Measurements from ENCODE around the gene ZC3H10.

DNA sequence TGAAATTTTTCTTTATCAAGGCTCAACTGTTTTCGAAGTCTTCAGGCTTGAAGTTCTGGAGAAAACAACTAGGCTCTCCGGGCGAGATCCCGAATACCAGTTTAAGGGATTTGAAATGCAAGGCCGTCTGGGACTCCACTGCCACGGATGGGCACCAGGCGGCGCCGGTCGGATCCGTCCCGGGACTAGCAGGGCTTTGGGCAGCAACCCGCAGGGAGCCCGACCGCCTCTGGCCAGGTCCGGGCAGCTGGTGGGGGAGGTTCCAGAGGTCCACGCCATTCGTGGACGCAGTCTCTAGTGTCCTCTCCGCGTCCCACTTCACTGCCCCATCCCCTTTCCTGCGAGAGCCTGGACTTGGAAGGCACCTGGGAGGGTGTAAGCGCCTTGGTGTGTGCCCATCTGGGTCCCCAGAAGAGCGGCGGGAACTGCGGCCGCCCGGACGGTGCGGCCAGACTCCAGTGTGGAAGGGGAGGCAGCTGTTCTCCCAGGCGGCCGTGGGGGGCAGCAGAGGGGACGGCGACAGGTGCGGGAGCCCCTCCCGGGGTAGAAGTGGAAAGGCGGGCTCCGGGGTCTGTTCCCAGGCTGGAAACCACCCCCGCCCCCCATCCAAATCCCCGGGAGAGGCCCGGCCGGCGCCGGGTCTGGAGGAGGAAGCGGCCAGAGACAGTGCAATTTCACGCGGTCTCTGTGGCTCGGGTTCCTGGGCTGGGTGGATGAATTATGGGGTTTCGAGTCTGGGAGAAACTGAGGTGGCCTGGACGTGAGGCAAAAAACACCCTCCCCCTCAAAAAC lies 38.9 kb upstream of the ZC3H10 start:
- TF ChIP-seq HDGF (IDR thresholded peaks at IDR 0.05; ENCODE audit: borderline replicate concordance) (no peak), FOXK2 (IDR thresholded peaks at IDR 0.05) (no peak), BHLHE40 (IDR thresholded peaks at IDR 0.05; ENCODE audit: borderline replicate concordance) (no peak)
- TF ChIP-seq, protein P1, sequence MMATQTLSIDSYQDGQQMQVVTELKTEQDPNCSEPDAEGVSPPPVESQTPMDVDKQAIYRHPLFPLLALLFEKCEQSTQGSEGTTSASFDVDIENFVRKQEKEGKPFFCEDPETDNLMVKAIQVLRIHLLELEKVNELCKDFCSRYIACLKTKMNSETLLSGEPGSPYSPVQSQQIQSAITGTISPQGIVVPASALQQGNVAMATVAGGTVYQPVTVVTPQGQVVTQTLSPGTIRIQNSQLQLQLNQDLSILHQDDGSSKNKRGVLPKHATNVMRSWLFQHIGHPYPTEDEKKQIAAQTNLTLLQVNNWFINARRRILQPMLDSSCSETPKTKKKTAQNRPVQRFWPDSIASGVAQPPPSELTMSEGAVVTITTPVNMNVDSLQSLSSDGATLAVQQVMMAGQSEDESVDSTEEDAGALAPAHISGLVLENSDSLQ (IDR thresholded peaks at IDR 0.05): no peak

Measured in HEK293T (cell line).